GM18861 (cell line): ENCODE data around the gene ELF1.
"Not testable (repeated sequence)": the region's sequence is repeated elsewhere in the genome, so short reads cannot be mapped to it uniquely, and the experiment has no call there.

Experiments
- ATAC-seq: cut with Tn5 transposase; IDR thresholded peaks from one replicate; pipeline ENCODE4 v1.9.1; 2021; ENCODE audit not compliant: unreplicated experiment

ELF1 gene

DNA sequence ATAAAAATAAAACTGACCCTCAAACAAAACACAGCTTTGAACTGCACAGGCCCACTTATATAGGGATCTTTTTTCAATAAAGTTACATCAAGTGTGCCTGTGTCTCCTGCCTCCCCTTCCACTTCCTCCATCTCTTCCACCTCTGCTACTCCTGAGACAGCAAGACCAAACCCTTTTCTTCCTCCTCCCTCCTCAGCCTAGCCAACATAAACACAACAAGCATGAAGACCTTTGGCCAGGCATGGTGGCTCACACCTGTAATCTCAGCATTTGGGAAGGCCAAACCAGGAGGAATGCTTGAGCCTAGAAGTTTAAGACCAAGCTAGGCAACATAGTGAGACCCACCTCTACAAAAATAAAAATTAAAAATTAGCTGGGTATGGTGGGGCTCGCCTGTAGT is 72.6 kb downstream of the ELF1 start:
- ATAC-seq, result no peak

DNA sequence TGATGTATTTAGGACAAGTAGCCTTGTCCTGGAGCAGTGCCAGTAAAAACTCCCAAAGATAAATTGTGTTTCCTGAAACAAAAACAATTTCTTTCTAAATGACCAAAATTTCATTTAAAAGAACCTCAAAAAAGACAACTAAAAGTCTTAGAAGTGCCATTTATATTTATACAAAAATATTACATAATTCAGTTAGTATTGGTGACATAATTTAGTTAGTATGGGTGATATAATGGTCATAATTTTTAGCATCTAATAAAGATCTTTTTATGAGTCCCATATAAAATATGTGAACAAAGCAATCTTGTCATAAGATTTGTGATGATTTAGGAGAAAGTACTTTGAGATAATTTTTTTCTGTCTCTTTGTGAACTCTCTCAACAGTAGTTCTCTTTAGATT is 76.0 kb downstream of the ELF1 start:
- ATAC-seq, result no peak

DNA sequence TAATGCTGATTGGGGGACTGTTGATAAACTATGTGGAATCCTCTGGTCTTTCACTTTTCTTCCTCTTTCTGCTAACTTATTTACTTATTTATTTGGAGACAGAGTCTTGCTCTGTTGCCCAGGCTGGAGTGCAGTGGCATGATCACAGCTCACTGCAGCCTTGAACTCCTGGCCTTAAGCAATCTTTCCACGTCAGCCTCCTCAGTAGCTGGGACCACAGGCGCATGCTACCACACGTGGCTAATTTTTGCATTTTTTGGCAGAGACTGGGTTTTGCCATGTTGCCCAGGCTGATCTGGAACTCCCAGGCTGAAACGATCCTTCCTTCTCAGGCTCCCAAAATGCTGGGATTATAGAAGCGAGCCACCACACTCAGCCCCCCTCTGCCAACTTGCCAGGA is 77.5 kb downstream of the ELF1 start:
- no peak for ATAC-seq

DNA sequence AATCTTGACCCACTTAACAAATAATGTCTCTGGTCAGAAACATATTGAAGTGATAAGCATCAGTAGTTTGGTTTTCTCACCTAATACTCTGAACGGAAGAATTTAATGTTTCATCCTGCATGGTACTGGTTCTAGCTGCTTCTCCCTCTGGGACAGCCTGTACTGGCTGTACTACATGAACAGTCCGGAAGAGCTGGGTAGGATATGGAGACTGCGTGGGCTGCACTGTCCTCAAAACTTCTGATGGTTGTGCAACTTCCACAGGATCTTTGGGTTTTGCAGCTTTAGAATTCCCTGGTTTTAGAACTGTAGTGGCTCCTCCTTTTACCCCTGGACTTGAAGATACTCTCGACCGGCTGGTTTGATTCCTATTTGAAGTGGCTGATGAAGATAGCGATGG is 78.3 kb downstream of the ELF1 start:
- ATAC-seq, result no peak

DNA sequence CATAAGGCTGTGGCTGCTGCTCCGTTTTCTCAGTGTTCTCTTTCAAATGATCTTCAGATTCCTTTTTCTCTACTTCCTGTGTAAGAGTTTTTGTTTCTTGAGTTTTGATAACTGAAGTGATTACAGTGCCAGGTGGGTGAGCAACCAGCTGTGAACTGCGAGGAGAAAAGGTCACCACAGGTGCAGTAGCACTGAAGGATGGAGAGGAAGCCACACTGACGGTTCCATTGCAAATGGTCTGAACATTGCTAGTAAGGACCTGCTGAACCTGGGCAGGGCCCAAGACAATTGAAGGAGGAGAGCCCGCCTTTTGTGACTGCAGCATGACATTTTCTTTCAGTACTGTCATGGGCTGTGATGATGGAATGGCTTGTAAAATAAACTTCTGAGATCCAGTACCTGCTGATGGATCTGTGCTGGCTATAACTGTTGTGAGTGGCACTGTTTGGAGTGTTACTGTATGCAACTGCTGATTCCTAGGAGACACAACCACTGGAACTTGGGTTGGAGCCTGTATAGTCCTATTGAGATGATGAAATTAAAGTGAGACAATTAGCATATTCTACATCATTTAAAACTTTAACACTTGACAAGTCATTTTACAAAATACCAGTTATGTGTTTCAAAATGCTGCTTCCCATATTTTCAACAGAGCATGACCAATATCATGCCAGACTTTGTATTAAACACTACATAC is 85.5 kb downstream of the ELF1 start:
- ATAC-seq, result no peak

DNA sequence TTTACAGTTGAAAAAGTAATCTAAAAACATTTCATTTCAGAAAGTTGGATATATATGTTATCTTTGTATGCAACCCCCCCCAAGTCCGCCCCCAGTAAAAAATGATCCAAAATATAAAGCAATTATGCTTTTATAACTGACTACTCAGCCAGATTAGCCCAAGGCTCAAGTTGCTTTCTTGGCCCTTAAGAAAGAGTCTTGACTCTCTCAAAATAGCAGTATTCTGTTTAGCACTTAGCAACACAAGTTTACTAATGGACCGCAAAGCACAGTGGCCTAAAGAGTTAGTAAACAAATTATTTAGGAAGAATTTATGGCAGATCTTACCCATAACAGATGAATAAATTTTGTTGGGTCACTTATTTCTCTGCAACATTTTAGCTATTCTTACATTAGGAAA is 86.9 kb downstream of the ELF1 start:
- ATAC-seq, result no peak

DNA sequence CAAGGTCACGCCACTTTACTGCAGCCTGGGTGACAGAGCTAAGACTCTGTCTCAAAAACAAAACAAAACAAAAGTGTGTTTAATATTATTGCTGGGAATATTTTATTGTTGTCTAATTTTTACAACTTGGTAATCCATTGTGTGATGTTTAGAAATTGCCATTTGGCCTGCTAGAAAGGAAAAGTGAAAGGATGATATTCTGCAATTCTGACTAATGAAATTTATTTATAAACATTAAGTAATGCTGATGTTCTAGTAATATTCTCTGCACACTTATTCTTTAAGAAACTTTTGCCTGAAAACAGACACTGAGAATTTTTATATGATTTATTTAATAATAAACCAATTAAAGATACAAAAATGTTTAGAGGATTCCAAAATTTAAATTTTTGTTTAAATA is 87.4 kb downstream of the ELF1 start:
- ATAC-seq, result no peak

DNA sequence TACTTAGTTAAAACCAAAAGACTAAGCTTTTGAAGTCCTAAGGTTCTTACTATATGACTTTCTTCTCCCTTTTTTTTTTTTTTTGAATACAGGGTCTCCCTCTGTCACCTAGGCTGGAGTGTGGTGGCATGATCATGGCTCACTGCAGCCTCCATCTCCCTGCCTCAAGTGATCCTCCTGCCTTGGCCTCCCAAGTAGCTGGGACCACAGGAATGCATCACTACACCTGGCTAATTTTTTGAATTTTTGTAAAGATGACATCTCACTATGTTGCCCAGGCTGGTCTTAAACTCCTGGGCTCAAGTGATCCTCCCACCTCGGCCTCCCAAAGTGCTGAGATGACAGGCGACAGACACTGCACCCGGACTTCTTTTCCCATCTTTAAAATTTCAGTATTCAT is 89.2 kb downstream of the ELF1 start:
- ATAC-seq, result not testable (repeated sequence)

DNA sequence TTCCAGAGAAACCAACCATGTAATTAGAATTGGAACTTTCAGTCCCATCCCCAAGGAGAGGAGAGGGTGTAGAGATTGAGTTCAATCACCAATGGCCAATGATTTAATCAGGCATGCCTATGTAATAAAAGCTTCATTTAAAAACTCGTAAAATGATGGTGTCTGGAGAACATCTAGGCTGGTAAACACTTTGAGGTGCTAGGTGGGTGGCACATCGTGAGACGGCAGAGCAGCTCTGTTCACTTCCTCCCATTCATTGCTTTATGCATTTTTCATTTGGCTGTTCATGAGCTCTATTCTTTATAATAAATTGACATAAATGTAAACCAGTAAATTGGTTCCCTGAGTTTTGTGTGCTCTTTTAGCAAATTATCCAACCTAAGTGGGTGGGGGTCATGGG is 90.1 kb downstream of the ELF1 start:
- ATAC-seq, result no peak

DNA sequence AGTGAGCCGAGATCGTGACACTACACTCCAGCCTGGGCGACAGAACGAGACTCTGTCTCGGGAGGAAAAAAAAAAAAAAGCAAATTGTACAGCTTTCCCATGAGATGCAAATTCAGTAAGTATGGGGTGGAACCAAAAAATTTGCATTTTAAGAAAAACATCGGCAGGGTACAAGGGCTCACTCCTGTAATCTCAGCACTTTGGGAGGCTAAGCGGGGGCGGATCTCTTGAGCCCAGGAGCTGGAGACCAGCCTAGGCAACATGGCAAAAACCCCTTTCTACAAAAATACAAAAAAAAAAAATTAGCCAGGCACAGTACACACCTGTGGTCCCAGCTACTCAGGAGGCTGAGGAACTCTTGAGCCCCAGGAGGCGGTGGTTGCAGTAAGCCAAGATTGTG is 91.2 kb downstream of the ELF1 start:
- ATAC-seq, result no peak

DNA sequence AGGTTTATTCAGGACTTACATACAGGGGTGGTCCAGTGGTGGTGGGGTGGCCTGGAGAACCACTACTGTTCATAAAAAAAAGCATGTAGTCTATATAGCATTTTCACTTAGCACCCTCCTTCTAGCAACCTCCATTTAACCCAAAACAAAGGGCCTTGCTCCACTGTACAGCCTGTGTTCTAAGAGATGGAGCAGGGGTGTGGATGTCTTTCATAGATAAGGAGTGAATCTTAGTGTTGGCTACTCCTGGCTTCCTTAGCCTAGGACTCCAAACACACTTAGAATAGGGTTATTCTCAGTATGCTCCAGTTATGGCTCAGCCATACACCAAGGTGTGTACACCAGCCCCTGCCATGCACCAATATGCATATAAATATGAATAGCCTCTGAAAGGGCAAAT is 95.2 kb downstream of the ELF1 start:
- no peak for ATAC-seq

DNA sequence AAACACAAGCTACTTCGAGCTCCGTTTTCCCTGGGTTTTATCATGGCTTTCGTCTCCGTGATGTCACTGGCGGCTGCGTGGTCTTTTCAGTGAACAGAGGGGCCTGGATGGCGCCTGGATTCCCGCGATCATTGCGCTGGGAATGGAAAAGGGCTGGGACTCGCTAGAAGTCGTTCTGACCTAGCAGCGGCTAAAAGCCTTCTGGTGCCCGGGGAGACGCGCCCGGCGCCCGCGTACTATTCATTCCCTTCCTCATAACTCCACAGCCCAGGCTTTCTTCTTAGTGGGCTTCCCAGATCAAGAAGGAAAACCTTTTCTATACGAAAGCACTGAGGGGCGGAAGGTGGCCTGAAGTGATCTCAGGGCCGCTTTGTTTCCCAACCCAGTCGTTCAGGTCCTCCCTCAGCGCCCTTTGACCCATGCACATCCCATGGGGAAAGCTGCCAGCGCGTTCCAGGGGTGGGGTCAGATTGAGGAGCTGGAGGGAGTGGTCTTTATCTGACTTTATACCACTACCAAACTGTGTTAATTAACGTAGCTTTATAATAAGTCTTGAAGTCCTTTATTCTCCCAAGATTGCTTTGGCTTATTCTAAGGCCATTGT is 96.6 kb downstream of the ELF1 start:
- no peak for ATAC-seq

DNA sequence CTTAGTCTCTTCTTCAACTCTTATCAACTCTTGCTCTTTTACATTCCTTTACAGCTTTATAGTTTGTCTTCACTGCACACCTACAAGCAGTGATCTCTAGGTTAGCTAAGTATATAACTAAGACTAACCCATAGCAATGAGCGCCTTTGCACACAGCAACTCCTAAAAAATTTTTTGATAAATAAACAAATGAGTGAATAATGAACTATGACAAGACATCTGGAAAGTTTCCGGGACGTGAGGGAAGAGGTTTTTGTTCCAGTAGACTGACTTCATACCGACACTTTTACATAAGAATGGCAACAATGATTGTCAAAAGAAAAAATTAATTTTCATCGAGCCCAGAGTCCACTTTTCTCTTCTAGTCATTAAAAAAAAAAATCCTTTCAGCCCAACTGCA is 98.3 kb downstream of the ELF1 start:
- no peak for ATAC-seq

DNA sequence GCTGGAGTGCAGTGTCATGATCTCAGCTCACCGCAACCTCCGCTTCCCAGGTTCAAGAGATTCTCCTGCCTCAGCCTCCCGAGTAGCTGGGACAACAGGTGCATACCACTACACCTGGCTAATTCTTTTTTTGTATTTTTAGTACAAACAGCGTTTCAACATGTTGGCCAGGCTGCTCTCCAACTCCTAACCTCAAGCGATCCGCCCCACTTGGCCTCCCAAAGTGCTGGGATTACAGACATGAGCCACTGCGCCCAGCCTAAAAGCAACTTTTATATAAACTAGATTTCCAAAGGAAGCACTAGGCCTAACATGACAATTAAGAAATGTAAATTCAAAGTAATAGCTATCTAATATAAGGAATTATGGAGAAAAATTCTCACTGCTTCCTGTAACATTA is 99.2 kb downstream of the ELF1 start:
- ATAC-seq, result not testable (repeated sequence)

DNA sequence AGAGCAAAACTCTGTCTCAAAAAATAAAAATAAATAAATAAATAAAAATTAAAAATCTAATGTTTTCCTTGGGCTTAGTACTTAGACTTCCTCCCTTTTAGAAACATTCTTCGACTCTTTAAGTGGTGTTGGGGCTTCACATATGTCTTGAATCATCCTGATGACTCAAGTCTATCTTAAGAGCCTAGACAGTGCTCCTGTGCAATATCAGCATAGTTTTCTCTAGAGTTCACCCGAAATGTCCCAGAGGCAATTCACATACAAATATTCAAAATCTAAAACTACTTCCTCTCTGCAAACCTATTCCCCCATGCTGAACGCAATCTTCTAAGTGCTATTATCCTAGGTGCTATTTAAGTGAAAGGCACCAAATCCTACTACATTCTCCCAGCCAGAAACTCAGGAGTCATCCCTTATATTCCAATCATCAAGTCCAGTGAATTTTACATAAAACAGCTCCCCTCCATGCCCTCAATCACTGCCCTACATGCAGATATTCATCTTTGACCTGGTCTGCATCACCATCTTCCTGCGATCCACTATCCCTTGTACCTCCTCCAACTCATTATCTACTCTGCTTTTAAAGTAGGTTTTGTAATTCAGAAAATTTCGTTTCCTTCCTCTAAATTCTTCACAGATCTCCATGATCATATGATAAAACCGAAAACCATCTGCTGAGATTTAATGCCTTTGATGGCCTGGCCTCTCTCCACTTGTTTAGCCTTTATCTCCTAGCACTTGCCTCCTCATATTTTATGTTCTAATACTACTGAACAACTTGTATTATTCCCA is 102.7 kb downstream of the ELF1 start:
- ATAC-seq, result no peak

DNA sequence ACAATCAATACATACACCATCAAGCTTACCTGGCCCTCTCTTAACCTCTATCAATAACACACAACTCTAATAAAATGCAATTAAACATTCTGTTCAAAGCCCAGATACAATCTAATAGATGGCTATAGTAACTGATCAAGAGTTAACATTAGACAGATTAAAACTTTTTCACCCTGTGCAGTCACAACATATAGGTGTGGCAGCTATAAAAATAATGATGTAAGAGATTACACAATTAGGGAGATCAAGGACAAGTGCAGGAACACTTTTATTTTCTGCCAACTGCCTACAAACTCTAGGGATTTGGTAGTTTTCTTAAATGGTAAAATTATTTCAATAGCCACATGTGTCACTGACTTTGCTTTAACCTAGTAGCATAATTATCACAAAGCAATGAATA is 104.3 kb downstream of the ELF1 start:
- ATAC-seq, result not testable (repeated sequence)

DNA sequence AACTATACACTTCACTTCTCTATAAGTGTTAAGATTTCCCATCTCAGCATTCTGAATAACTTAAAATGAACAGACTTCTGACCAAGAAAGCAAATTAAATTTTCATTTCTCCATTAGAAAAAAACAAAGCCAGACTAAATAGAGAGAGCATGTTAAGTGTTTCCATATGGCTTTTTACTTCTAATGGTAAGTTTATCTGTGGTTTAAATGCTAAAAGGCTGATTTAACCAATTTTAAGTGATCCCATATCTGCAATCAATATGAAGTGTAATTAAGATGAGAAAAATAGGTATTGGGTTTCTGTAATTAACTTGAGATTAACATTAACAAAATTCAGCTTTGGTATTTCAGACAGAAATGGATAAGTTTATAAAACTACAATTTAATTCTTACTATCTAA is 107.8 kb downstream of the ELF1 start:
- ATAC-seq, result no peak

DNA sequence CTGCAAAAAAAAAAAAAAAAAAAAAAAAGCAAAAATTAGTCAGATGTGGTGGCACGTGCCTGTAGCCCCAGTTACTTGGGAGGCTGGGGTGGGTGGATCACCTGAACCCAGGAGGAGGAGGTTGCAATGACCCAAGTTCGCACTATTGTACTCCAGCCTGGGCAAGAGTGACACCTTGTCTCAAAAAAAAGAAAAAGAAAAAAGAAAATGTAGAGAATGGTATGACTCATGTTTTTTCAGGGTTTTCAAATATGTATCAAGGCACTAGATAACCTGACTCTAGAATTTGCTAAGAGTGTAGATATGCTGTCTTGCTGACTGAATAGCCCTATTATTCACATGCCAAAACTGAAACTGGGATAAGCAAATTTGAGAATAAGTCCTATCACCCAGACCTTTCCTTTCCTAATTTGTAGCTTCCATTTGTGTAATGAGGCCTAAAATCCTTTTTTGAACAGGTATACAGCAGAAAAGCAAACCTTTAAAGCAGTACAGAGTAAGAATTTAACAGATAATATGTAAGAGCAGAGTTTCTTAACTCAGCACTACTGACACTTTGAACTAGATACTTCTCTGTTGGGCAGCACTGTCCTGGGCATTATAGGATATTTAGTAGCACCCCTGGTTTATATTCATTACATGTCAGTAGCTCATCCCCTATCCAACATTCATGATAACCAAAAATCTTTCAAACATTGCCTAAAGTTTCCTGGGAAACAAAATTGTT is 108.6 kb downstream of the ELF1 start:
- no peak for ATAC-seq

DNA sequence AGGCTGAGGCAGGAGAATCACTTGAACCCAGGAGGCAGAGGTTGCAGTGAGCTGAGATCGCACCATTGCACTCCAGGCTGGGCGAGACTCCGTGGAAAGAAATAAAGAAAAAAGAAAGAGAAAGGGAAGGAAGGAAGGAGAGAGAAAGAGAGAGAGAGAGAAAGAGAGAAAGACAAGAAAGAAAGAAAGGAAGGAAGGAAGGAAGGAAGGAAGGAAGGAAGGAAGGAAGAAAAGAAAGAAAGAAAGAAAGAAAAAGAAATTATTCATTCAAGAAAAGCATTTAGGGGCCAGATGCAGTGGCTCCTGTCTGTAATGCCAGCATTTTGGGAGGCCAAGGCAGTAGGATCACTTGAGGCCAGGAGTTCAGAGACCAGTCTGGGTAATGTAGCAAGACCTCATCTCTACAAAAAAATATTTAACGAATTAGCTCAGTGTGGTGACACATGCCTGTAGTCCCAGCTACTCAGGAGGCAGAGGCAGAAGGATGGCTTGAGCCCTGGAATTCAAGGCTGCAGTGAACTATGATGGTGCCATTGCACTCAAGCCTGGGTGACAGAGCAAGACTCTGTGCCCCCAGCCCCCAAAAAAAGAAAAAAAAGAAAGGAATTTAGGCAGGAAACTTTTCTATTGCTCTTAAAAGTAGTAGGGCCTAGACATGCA is 109.4 kb downstream of the ELF1 start:
- not testable (repeated sequence) for ATAC-seq

DNA sequence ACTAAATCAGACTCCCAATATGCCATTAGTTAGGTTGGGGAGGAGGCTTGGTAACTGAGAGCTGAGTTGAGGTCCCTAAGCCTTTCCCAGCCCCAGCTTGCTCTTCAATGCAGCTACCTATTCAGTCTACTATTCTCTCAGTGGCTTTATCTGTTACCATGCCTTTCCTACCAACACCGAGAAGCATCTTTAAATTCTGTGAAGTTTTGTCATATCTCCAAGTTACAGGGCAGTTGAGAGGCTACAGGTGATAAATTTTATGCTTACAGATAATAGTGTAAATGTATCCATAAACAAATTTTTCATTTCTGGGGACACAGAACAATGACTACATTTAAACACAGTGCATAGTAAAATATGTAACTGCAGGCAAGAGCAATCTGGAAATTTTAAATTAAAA is 110.6 kb downstream of the ELF1 start:
- no peak for ATAC-seq

DNA sequence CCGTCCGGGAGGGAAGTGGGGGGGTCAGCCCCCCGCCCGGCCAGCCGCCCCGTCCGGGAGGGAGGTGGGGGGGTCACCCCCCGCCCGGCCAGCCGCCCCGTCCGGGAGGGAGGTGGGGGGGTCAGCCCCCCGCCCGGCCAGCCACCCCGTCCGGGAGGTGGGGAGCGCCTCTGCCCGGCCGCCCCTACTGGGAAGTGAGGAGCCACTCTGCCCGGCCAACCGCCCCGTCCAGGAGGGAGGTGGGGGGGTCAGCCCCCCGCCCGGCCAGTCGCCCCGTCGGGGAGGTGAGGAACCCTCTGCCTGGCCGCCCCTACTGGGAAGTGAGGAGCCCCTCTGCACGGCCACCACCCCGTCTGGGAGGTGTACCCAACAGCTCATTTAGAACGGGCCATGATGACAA is 118.1 kb downstream of the ELF1 start:
- not testable (repeated sequence) for ATAC-seq
